Measurements from ENCODE around the gene IMPDH1. TPM values are rescaled to one million over a fixed set of nuclear protein-coding genes. Genes with fewer than 3 reads are reported as not detected.

Gene IMPDH1
- total RNA-seq, 1 donor from 2014 or later: 148 TPM

DNA sequence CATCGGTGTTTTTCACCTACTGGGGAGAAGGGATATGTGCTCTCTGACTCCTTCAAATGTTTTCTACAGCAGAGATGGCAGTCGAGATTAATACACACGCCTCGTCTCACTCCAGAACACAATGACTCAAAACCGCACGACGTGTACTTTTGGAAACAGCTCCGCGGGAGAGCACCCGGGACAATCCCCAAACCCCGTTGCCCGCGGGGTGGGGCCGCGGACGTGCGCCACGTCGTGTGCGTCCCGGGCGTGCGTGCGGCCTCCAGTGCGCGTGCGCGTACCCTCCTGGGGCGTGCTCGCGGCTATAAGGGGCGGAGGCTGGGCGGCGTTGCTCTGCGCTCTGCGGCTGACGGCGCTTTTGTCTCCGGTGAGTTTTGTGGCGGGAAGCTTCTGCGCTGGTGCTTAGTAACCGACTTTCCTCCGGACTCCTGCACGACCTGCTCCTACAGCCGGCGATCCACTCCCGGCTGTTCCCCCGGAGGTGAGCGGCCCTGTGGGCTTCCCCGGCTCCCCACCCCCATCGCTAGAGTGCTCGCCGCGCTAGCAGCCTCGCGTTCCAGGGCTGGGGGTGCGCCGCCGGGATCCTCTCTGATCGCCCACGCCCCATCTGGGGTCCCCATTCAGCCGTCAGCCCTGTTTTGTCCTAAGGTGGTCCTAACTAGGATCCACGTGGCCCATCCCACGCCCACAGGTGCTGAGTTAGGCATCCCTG is 45.9 kb upstream of the IMPDH1 start, which contains the start of gene HILPDA:
Gene HILPDA (plus strand): TSS at position 336 of the 712 bp plus-strand sequence. CDS start 1,391 bp downstream, outside the sequence.
- intact Hi-C loops (cut with DNase I): loop anchor here (1.0 to 5.0 kb wide), 2 partner anchors 46 to 113 kb away; partner anchors contain the start of genes IMPDH1 and RBM28
- no peaks in the 10 kb centered on the region for H3K27me3 ChIP-seq
- H3K36me3 ChIP-seq: peaks cover 0 to 4% of the 10 kb centered on the region in 2 donors
- H3K27ac ChIP-seq: peak within 1 kb of the TSS; percentile 90 to 96
- peaks cover 4 to 18% of the 10 kb centered on the region in 2 donors for H3K4me1 ChIP-seq
- H3K4me3 ChIP-seq: peak within 1 kb of the TSS; percentile 72 to 84
- H3K9me3 ChIP-seq: no peaks in the 10 kb centered on the region
- DNase-seq (ENCODE audit: low spot score in 2 of 2): peak; percentile 79 to 97
- TF ChIP-seq, protein P1, sequence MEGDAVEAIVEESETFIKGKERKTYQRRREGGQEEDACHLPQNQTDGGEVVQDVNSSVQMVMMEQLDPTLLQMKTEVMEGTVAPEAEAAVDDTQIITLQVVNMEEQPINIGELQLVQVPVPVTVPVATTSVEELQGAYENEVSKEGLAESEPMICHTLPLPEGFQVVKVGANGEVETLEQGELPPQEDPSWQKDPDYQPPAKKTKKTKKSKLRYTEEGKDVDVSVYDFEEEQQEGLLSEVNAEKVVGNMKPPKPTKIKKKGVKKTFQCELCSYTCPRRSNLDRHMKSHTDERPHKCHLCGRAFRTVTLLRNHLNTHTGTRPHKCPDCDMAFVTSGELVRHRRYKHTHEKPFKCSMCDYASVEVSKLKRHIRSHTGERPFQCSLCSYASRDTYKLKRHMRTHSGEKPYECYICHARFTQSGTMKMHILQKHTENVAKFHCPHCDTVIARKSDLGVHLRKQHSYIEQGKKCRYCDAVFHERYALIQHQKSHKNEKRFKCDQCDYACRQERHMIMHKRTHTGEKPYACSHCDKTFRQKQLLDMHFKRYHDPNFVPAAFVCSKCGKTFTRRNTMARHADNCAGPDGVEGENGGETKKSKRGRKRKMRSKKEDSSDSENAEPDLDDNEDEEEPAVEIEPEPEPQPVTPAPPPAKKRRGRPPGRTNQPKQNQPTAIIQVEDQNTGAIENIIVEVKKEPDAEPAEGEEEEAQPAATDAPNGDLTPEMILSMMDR (IDR thresholded peaks at IDR 0.05): no peak

DNA sequence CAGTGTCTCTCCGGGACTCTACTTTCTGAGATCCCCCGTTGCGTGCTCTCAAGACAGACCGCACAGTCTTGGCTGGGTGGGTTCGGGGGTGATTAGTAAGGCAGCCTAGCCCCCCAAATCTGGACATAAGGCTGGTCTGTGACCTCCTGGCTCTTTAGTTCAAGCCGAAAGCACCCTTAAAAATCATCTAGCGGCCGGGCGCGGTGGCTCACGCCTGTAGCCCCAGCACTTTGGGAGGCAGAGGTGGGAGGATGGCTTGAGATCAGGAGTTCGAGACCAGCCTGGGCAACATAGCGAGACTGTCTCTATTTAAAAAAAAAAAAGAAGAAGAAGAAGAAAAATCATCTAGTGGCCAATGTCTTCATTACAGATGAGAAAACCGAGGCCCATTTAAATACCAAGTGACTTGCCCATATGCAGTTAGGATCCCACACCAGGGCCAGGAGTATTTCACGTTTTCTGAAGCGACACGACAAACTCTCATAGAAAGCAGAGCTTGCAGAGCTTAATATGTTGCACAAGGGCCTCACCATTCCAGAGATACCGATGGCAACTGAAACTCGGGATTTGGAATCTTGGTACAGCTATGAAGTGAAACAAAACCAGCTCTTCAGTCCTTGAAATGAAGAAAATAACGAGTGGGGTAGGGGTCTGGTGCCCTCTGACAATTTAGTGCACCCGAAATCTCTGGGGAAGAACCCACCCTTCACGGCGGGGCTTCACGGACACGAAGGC is 45.2 kb upstream of the IMPDH1 start:
- intact Hi-C loops (cut with DNase I): loop anchor here (1.0 to 5.0 kb wide), 2 partner anchors 46 to 113 kb away; partner anchors contain the start of genes IMPDH1 and RBM28
- H3K27ac ChIP-seq: peak overlapping the region; percentile 90 to 96
- H3K4me3 ChIP-seq: peak overlapping the region; percentile 72 to 84
- TF ChIP-seq, protein P1 (IDR thresholded peaks at IDR 0.05): peak in 1 of 3 experiments; percentile 27
- peaks cover 0 to 4% of the 10 kb centered on the region in 2 donors for H3K36me3 ChIP-seq
- H3K4me1 ChIP-seq: peaks cover 4 to 18% of the 10 kb centered on the region in 2 donors
- H3K27me3 ChIP-seq: no peaks in the 10 kb centered on the region
- DNase-seq (ENCODE audit: low spot score in 2 of 2): no peak
- H3K9me3 ChIP-seq: no peaks in the 10 kb centered on the region

DNA sequence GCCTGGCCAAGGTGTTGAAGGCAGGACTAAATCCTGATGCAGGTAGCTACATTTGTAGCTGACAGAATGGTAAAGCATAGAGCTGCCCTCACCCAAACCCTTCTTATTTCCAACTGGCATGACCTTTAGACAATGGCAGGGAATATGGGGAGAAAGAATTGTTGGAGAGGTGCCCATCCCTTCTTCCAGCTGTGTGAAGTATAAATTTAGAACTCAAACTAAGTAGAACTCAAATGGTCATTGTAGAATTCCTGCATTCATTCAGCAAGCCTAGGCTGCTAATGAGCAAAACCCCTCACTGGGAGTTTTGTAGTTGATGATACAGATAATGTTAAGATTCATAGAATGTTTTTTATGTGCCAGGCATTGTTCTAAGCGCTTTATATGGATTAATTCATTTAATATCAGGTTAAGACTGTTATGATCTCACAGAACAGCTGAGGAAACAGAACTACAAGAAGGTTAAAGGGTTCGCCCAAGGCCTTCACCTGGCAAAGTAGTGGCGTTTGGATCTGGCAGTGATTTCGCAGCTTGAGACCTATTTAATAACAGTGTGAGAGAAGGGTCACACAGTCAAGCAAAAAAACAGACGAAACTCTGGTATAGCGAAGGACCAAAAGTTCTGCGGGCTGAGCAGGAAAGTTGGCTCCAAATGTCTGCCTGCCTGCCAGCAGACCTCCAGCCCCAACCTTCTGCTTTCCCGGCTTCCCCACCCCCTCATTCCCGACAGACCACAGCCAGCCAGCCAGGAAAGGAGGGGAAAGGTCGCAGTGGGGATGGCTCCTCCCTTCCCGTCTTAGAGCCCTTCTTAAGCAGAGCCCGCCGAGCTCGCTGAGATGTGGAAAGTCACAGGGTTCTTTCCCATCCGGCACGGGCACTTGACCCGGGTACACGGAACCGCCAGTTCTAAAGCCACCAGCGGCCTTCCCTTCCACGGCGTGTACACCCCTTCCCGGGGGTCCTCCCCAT is 44.3 kb upstream of the IMPDH1 start:
- Histone ChIP-seq H3K4me1 (peaks cover 4 to 18% of the 10 kb centered on the region in 2 donors), H3K9me3 (no peaks in the 10 kb centered on the region), H3K36me3 (peaks cover 0 to 4% of the 10 kb centered on the region in 2 donors), H3K27ac (peak overlapping the region; percentile 90 to 96), H3K27me3 (no peaks in the 10 kb centered on the region), H3K4me3 (peak overlapping the region in 1 of 2 donors; percentile 72)
- DNase-seq (ENCODE audit: low spot score in 2 of 2): peak; percentile 76 to 94
- TF ChIP-seq, protein P1 (IDR thresholded peaks at IDR 0.05): no peak
- intact Hi-C loops (cut with DNase I): no loop called here

DNA sequence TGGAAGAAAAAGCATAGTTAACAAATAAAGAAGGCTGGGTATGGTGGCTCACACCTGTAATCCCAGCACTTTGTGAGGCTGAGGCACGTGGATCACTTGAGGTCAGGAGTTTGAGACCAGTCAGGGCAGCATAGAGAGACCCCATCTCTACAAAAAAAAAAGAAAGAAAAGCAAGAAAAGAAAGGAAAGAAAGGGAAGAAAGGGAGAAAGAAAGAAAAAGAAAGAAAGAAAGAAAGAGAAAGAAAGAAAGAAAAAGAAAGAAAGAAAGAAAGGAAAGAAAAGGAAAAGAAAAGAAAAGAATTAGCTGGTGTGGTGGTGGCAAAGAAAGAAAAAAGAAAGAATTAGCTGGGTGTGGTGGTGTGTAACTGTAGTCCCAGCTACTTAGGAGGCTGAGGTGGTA is 42.8 kb upstream of the IMPDH1 start:
- TF ChIP-seq, protein P1 (IDR thresholded peaks at IDR 0.05): no peak
- Histone ChIP-seq H3K4me1 (peaks cover 4 to 18% of the 10 kb centered on the region in 2 donors), H3K36me3 (peaks cover 0 to 4% of the 10 kb centered on the region in 2 donors), H3K9me3 (no peaks in the 10 kb centered on the region), H3K27ac (peak overlapping the region in 1 of 2 donors; percentile 23), H3K4me3 (no peak overlapping the region), H3K27me3 (no peaks in the 10 kb centered on the region)
- intact Hi-C loops (cut with DNase I): no loop called here
- DNase-seq (ENCODE audit: low spot score in 2 of 2): no peak

DNA sequence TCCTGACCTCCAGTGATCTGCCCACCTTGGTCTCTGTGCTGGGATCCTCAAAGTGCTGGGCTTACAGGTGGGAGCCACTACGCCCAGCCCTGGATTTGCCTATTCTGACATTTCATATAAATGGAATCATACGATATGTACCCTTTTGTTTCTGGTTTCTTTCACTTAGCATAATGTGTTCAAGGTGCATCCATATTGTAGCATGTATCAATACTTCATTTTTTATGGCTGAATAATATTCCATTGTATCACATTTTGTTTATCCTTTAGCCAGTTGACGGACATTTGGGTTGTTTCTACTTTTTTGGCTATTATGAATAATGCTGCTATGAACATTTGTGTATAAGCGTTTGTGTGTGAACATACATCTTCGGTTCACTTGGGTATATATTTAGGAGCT is 41.1 kb upstream of the IMPDH1 start:
- no peaks in the 10 kb centered on the region for H3K36me3 ChIP-seq
- TF ChIP-seq, protein P1 (IDR thresholded peaks at IDR 0.05): no peak
- peaks cover 4 to 11% of the 10 kb centered on the region in 2 donors for H3K4me1 ChIP-seq
- intact Hi-C loops (cut with DNase I): no loop called here
- peak overlapping the region in 1 of 2 donors; percentile 59 for H3K27ac ChIP-seq
- DNase-seq (ENCODE audit: low spot score in 2 of 2): no peak
- H3K4me3 ChIP-seq: no peak overlapping the region
- no peaks in the 10 kb centered on the region for H3K27me3 ChIP-seq
- H3K9me3 ChIP-seq: no peaks in the 10 kb centered on the region
